LNCAP (cell line): ENCODE results near the gene TRIM56.

Source experiments
- CTCF ChIP-seq: fragments of 450-650 bp; IDR thresholded peaks from 2 replicates; pipeline ENCODE4 v1.5.1; 2017; ENCODE audit warnings: mild to moderate bottlenecking

TRIM56 gene

GRCh38 chr7:101116898-101117297 is 31.6 kb downstream of the TRIM56 start:
- no peak for TF ChIP-seq CTCF

- no peak for TF ChIP-seq CTCF
These were observed 33.6 kb downstream of the TRIM56 start for GRCh38 chr7:101118856-101119255.

GRCh38 chr7:101119876-101120275 is 34.6 kb downstream of the TRIM56 start:
- TF ChIP-seq CTCF, result no peak

- TF ChIP-seq CTCF, result no peak
These were observed 35.0 kb downstream of the TRIM56 start for GRCh38 chr7:101120315-101120714.

GRCh38 chr7:101121991-101122932 is 37.0 kb downstream of the TRIM56 start:
- no peak for TF ChIP-seq CTCF

GRCh38 chr7:101122933-101123702 is 37.8 kb downstream of the TRIM56 start:
- no peak for TF ChIP-seq CTCF

- TF ChIP-seq CTCF, result no peak
These were observed 38.4 kb downstream of the TRIM56 start for GRCh38 chr7:101123703-101124068.
